Activated CD4-positive, alpha-beta T cell treated with anti-CD3 and anti-CD28 coated beads for 4 hours (primary cell): ENCODE results near the gene ZNF536.

Experiments used
- DNase-seq, 2 donors: peaks; one replicate each; pipeline ENCODE4 v3.0.0-alpha.2; 2020

Gene ZNF536

DNA sequence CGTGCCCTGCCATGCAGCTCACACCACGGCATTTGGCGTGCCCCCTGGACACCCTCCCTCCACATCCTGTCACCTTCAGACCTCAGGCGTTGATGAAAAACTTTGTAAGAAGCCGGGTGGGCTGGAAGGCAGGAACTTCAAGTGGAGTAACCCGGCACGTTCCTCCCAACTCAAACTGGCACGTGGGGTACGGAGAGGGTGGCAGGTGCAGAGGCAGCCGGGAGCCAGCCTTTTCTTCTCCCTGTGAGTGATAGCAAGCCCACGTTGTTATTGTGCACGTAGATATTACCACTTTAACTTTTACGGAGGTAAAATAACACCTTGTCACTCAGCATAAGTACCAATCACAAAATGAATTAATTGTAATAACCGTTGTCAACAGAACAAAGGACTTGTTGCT lies 198.0 kb downstream of the ZNF536 start:
- DNase-seq, result no peak

DNA sequence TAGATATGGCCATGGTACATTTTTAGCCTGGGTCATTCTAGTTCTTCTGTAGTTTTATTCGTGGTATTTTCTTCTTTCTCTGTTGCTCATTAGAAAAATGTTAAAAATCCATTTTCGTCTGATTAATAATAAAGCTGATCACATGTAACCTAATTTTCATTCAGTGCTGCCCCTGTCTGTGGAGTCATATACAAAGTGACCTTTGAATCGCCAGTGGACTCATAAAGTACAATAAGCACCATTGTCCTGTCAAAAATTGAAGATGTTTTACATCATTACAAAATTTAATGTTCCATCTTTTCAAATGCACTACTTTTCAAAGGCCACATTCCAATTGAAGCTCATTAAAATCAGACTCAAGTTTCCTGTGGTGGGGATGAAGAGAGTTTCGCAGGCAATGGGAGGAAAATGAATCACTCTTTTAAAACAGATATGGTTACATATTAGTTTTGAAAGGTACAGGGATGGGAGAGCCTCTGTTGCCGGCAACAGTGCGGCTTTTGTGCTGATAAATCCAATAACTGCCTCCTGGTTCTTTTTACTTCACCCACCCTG lies 205.4 kb downstream of the ZNF536 start:
- no peak for DNase-seq

DNA sequence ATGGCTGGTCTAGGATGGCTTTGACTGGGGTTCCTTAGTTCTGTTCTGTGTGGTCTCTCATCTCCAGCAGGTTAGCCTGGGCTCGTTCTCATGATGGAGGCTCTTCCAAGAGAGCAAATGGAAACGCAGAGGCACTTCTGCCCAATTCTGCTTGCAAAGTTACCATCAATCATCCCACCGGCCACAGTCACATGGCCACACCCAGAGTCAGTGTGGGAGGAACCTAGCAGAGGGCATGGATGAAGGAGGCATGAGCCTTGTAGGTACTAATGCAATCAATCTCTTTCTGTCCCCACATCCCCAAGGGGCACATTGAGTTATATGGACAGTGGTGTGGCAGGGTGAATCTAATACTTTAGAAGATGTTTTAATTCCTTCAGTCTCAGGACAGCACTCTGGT lies 207.2 kb downstream of the ZNF536 start:
- DNase-seq, result no peak

DNA sequence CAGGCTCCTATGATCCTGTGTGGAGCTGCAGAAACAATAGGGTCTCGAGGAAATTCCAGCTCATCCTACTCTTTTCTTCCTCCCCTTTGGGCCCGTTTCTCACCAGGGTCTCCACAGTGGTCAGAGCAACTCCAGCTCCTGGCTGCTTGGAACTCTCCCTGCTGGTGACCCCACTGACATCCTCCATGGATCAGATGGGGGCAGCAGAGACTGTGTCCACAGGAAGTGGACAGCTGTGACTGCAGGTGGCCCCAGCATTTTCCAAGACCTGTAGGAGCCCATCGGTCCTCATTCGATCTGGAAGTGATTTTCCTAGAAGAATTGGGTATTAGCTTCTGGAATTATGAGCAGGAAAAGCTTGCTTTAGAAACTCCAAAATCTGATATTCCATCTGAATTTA lies 208.5 kb downstream of the ZNF536 start:
- no peak for DNase-seq

DNA sequence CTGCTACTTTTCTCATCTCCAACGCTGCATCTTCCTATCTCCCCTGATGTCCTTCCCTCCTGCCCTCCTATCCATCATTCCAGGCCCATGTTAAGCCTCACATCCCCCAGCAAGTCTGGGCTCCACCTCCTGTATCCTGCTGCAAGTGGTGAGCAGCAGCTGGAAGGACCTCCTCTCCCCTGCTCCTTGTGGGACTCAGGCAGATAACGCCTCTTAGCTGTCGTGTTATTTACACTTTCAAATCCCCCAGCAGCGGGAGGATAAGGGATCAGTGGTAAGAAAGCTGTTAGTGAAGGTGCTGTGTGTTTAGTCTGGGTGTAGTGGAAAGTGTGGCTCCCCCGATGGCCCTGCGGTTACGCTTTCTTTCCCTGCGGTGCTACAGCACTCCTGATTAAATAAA lies 211.9 kb downstream of the ZNF536 start:
- no peak for DNase-seq

DNA sequence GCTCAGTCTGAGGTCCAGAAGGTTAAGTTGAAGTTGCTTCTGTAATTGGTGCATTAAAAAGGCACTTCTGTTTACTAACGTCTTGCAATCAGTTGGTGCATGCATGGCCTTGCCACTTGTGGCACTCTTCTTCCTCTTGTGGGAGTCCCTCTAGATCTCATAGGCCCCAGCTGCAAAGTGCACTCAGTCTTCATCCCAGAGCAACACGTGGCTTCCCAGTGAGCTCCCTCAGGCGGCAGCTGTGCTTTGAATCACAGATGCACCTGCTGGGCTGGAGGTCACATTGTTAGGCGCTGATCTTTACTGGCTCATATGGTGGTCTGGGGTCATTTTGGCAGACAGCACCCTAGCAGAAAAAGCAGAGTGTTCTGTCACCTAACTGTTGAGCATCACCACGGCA lies 215.7 kb downstream of the ZNF536 start:
- DNase-seq, result no peak

DNA sequence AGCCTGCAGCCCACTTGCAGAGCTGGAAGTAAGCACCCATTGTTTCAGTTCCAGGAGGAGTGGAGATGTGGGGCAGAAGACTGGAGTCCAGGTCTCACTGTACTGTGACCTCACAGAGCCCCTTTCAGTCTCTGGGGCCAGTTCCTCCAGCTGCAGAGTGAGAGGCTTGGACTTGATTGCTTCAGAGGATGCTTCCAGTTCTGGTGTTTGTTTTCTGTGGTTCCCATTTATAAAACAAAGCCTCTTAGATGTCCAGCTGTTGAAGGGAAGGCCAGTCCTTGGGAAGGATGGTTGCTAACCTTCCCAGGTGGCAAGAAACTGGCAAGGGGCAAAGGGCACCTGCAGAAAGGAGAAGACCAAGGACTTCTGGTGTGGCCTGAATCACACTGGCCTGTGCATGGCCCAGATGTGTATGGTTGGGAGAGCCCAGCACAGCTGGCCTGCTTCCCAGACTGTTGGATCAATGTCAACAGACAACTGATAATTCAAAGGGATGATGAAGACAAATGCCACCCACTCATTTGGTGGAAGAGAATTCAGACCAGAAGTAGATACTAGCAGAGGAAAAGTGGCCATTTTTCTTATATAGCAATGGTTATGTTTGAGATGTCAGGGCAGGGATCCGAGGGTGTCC lies 218.5 kb downstream of the ZNF536 start:
- DNase-seq, result no peak

DNA sequence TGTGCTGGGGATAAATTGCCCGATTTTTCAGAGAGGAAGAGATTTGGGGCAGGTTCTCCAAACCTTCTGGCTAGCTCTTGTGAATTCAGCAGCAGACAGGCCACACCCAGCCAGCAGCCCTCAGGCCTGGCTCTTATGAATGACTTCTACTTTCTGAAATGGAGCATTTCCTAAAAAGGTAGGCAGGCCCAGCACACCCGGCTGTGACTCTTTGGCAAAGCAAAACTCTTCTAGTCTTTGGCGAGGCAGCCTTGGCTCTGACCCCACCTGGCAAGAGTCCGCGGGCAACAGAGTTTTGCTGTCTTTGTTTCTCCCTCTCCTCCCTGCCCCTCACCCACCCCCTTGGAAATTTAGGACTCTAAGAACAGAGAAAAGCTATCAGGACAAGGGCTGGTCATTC lies 221.2 kb downstream of the ZNF536 start:
- DNase-seq, result no peak

DNA sequence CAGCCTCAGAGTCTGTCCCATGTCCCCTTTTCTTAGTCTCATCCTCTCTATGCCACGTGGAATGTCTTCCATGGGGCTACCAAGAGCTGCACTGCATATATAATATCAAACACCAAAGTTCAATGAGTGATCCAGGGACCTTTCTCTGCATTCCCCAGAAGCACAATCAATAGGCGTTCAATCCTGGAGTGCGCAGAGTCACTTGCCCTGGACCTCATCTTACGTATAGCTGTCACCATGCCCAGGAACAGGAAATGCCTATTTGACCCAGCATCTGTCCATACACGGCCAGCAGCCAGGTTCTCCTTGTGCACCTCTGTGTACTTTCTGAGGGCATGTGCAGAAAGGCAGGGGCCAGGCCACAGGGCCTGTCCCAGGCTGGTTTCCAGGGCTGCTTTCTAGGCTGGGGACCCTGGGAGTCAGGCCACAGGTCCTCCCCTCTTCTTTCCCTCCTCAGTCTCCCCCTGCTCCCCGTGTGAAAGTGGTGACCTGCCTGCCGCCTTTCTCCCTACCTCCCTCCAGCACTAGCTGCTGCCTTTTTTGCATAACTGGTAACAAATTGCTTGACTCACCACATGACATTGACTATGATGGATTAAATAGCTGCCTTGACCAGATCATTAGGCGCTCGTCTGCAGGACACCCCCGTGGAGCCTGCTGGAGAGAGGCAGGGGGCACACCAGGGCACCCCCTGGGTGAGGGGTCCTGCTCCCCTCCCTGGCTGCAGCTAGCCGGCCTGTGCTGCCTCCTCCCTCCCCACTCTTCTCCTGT lies 222.0 kb downstream of the ZNF536 start:
- no peak for DNase-seq

DNA sequence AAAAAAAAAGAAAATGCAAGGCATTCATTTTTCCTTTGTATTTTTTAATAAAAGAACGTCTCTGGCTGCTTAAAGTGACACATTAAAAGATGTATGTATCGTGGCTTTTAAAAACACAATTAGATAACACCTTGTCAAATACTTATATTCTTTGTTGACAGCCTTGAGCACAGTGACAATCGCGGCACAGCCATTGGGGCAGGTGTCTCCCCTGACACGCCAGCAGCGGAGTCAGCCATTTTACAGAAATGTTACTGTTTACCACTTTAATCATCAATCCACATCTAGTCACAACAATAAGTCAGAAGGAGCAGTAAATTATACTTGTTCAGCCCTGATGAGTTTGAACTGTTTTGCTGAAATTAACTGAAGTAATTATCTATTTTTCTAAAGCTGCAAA lies 224.1 kb downstream of the ZNF536 start:
- DNase-seq, result no peak

DNA sequence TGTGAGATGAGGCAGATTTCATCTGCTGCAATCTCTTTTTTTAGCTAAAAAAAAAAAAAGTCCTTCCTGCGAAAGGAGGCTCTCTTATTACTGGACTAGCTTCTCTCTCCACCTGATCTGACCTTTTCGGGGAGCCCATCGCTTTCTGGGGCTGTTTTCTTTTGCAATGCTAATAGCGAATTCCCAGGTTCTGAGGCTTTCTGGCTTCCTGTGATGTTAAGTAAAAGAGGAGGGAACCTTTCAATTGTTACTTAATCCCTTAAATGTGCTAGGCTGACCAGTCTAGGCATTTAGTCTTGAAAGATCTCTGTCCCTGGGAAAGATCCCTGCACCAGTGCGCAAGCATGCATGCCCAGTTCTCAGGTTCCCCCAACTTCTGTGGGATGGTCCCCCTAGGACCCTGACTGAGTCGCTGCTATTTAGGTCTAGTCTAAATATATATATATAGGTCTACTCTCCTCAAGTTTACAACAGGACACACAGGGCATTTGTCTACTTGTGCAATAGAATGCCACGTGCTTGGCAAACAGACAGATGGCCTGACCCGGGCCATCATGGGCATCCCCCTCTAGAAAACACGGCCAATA lies 224.7 kb downstream of the ZNF536 start:
- DNase-seq, result no peak

DNA sequence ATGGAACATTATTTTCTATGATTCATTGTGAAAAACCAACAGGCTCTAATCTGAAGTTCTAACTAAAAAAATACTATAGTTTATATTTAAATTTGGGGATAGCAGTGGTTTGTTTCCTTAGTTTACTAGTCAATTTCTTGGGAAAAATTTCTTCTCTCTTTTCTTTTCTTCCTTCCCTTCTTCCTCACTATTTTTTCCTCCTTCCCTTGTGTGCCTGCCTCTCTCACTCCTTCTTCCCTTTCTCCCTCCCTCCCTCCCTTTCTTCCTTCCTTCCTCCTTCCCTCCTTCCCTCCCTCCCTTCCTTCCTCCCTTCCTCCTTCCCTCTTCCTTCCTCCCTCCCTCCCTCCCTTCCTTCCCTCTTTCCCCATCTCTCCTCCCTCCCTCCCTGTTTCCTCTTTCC lies 226.5 kb downstream of the ZNF536 start:
- DNase-seq, result no peak

DNA sequence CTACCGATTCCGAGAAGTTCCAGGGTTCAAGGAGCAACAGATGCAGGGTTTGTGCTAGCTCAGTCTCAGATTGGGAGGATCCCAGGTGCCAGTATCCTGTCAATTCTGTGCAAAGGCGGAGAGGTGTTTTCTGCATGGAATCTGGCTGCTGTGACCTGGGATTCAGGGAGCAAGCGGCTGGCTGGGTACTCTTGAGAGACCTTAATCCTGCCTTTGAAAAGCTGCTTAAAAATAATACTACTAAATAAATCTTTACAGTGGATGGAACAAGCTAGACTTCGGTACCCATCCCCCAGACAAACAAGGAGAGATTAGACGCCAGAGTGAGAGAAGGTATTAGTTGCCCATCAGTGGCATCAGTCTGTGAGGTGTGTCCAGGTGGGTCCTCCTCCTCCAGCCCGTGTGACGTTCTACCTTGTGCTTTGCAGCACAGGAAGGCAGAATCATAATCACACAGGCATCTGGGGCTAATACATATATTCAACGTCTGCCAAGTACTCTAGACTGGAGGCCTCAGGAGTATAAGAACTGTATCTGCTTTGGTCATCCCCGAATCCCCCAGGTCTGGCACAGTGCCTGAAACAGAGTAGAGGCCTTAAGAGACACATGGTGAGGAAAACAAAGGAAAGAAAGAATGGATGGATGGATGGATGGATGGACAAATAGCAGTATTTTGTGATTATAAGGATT lies 230.6 kb downstream of the ZNF536 start:
- DNase-seq, result no peak

DNA sequence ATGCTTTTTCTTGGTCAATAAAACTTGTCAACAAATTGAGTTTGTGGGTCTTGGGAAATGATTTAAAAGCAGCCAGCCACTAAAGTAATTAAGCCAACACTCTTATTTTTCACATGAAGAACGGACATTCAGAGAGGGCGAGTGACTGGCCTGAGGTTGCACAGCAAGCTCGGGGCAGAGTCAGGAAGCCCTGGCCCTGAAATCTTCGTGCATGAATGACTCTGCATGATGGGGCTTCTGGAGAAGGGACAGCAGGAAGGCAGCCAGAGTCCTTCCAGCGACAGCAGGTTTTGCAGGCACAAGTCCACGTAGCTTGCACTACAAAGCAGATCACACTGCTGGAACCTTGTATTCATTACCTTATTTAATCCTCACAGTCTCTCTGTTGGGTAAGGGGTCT lies 232.5 kb downstream of the ZNF536 start:
- DNase-seq, result no peak

DNA sequence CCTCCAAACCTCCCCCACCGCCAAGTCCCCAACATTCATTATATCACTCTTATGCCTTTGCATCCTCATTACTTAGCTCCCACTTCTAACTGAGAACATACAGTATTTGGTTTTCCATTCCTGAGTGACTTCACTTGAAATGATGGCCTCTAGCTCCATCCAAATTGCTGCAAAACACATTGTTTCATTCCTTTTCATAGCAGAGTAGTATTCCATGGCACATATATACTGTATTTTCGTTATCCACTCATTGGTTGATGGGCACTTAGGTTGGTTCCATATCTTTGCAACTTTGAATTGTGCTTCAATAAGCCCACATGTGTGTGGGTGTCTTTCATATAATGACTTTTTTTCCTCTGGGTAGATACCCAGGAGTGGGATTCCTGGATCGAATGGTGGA lies 233.1 kb downstream of the ZNF536 start:
- DNase-seq, result no peak

DNA sequence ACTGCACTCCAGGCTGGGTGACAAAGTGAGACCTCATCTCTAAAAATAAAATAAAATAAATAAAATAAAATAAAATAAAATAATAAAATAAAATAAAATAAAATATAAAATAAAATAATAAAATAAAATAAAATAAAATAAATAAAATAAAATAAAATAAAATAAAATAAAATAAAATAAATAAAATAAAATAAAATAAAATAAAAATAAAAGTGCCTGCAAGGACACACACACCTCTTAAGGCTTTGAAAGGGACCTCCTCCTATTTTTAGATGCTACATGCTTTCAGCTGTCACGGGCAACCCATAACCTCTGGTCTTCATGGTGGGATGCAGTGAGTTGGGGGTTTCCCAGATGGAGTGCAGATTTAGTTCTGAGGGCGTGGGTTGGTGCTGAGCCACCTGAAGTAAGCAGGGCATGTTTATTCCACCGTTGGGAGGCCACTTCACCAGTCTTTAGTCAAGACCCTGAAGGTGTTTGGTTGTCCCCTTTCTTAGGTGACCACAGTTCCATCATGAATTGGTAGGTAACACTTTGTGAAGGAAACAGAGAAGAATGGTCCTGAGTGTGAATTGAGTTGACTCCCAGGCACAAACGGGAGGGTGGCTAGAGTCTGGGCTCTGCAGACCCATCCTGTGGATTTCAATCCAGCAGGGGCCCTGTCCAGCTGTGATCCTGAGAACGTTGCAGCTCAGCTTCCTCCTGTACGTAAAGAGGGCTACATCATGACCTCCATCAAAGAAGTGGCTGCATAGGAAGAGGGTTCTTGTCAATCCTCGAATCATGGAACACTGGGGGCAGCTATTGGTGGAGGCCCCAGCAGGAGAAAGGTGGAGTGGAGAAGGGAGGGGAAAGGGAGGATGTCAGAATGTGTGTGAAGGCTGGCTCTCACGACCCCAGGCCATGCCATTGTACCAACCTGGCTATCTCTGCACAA lies 234.2 kb downstream of the ZNF536 start:
- DNase-seq, result no peak
